HG03196 (cell line): ENCODE data around the gene PRTG.

Experiments used
- ATAC-seq: cut with Tn5 transposase; IDR thresholded peaks from one replicate; pipeline ENCODE4 v1.9.1; 2021; ENCODE audit not compliant: unreplicated experiment

PRTG gene

DNA sequence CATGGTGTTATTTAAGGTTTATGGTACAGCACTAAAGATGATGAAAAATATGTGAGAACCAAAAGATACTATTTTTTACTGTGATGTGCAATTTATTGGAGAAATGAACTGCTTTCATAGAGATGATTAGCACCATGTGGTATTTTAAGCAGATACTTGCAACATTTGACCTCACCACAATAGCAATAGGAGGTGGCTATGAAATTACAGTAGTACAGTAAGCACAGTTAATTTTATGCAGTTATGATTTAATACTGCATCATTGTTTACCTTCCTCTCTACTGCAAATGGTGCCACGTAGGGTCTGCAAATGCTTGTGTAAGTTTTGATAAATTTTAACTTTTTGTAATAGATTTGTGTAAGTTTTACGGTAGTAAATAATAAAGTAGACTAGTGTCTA is 168.9 kb downstream of the PRTG start:
- ATAC-seq: no peak

DNA sequence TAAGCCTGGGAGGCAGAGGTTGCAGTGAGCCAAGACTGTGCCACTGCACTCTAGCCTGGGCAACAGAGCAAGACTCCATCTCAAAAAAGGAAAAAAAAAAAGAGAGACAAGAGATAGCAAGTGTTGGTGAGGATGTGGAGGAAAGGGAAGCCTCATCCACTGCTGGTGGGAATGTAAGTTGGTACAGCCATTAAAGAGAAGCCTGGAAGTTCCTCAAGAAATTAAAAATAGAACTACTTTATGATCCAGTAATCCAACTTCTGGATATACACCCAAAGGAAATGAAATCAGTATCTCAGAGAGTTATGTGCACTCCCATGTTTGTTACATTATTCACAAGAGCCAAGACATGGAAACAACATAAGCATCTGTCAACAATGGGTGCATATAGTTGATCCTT is 169.7 kb downstream of the PRTG start:
- ATAC-seq: no peak

DNA sequence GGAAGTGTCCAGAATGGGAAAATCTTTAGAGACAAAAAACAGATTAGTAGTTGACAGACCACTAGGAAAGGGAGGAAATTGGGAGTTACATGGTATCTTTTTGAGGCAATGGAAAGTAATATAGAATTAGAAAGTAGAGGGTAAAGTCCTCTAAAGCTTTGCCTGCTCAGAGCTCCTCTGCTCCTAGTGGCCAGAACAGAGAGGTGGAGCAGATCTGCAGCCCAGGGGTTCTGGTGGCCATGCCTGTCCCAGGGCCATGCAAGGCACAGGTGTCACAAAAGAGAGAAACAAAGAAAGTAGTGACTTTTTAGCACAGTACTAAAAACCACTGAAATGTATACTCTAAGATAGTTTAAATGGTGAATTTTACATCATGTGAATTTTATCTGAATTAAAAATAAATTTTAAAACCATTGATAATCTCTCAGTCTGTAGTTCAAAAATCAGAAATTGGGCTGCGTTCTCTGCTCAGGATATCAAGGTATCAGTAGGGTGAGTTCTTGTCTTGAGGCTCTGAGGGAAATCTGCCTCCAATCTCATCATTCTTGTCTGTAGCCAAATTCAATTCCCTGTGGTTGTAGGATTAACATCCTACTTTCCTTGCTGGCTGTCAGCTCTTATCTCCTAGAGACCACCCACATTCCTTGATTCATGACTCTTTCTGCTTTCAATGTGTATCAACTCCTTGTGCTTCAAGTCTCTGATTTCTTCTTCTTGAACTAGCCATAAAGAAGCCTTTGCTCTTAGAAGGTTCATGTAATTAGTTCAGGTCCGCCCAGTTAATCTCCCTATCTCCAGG is 178.4 kb downstream of the PRTG start:
- ATAC-seq: no peak

DNA sequence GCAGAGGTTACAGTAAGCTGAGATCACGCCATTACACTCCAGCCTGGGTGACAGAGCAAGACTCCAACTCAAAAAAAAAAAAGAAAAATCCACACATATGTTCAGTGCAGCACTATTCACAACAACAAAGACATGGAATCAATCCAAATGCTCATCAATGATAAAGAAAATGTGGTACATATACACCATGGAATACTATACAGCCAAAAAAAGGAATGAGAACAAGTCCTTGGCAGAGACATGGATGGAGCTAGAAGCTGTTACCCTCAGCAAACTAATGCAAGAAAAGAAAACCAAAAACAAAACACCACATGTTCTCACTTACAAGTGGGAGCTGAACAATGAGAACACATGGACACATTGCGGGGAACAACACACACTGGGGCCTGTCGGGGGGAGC is 180.4 kb downstream of the PRTG start:
- ATAC-seq: no peak
